GM12878 (cell line): ENCODE results near the gene SHROOM4.

ENCODE experiments used
- BCLAF1 ChIP-seq: fragments of 450-650 bp; IDR thresholded peaks from 2 replicates; pipeline ENCODE4 v1.6.1; 2017; ENCODE audit warnings: antibody characterized with exemption, mild to moderate bottlenecking, moderate library complexity
- BMI1 ChIP-seq: fragments of 450-650 bp; IDR thresholded peaks from 2 replicates; pipeline ENCODE4 v1.6.1; 2016; ENCODE audit warnings: mild to moderate bottlenecking, moderate library complexity, borderline replicate concordance
- CTCF ChIP-seq, 3 experiments: IDR thresholded peaks in 2 of 3; conservative IDR thresholded peaks in 1 of 3; 2 replicates each; pipeline ENCODE4 v1.5.1; 2011; ENCODE audit warnings: low read depth in 3 of 3, low read length in 3 of 3, mild to moderate bottlenecking in 3 of 3, control low read depth in 2 of 3, moderate library complexity in 2 of 3, inconsistent platforms in 1 of 3, mixed read lengths in 1 of 3; ENCODE audit not compliant: control insufficient read depth in 2 of 3, insufficient read depth in 1 of 3; ENCODE audit errors: extremely low read depth in 1 of 3
- EZH2 ChIP-seq: IDR thresholded peaks from 2 replicates; pipeline ENCODE4 v1.6.1; 2012; ENCODE audit warnings: low read depth, mild to moderate bottlenecking, control low read depth, inconsistent platforms, low read length, borderline replicate concordance; ENCODE audit not compliant: control insufficient read depth
- KAT2A ChIP-seq: conservative IDR thresholded peaks from 2 replicates; pipeline ENCODE4 v1.6.1; 2011; ENCODE audit warnings: low read depth, low read length; ENCODE audit not compliant: control insufficient read depth
- MXI1 ChIP-seq: fragments of 150-350 bp; IDR thresholded peaks from 2 replicates; pipeline ENCODE4 v1.6.1; 2011; ENCODE audit warnings: low read depth, mild to moderate bottlenecking, inconsistent platforms, low read length, improper control_type of control experiment
- POLR2A ChIP-seq: IDR thresholded peaks from 2 replicates; pipeline ENCODE4 v1.6.1; 2011; ENCODE audit warnings: low read depth, mild to moderate bottlenecking, low read length
- RAD51 ChIP-seq: fragments of 450-650 bp; IDR thresholded peaks from 2 replicates; pipeline ENCODE4 v1.6.1; 2016; ENCODE audit warnings: moderate library complexity, mild to moderate bottlenecking, inconsistent platforms
- TBL1XR1 ChIP-seq: IDR thresholded peaks from 2 replicates; pipeline ENCODE4 v1.6.1; 2012; ENCODE audit warnings: low read depth, low read length, improper control_type of control experiment
- TCF12 ChIP-seq: IDR thresholded peaks from 2 replicates; pipeline ENCODE4 v1.6.1; 2011; ENCODE audit warnings: low read depth, mild to moderate bottlenecking, low read length

GRCh38 chrX:50705042-50705441 lies 109.0 kb downstream of the SHROOM4 start:
- TF ChIP-seq EZH2 (no peak), MXI1 (no peak), BCLAF1 (no peak), CTCF (IDR thresholded peaks at IDR 0.05 in 2 of 3, conservative IDR thresholded peaks at IDR 0.05 in 1 of 3; ENCODE audit: control insufficient read depth in 2 of 3, extremely low read depth in 1 of 3, insufficient read depth in 1 of 3, low read depth in 3 of 3, low read length in 3 of 3) (no peak), TBL1XR1 (no peak), BMI1 (no peak), KAT2A (no peak), POLR2A (no peak), RAD51 (no peak), TCF12 (no peak)
